NCI-H69 (cell line): Measurements from ENCODE around the gene TMEM259.

Experiments used
- DNase-seq: peaks from one replicate; lab custom pipeline; 2025; lab: John Stamatoyannopoulos, UW

Gene TMEM259

GRCh38 chr19:1055886-1056620, 35.1 kb upstream of the TMEM259 start:
- DNase-seq: no peak

GRCh38 chr19:1055028-1055425, 34.1 kb upstream of the TMEM259 start:
- no peak for DNase-seq

GRCh38 chr19:1054102-1055027, 33.4 kb upstream of the TMEM259 start:
- no peak for DNase-seq

GRCh38 chr19:1053176-1054101, 32.5 kb upstream of the TMEM259 start:
- DNase-seq: no peak

- peak; percentile 78 for DNase-seq
Measured at GRCh38 chr19:1052349-1052975, 31.5 kb upstream of the TMEM259 start.

- DNase-seq: no peak
Measured at GRCh38 chr19:1051791-1052190, 30.9 kb upstream of the TMEM259 start.

GRCh38 chr19:1050989-1051788, 30.3 kb upstream of the TMEM259 start:
- DNase-seq: no peak

GRCh38 chr19:1049800-1050199, 28.9 kb upstream of the TMEM259 start:
- DNase-seq: peak; percentile 38

- no peak for DNase-seq
Measured at GRCh38 chr19:1049106-1049505, 28.2 kb upstream of the TMEM259 start.

- DNase-seq: no peak
Measured at GRCh38 chr19:1047696-1048147, 26.8 kb upstream of the TMEM259 start.

GRCh38 chr19:1046836-1047695, 26.1 kb upstream of the TMEM259 start:
- no peak for DNase-seq

GRCh38 chr19:1046117-1046626, 25.2 kb upstream of the TMEM259 start:
- no peak for DNase-seq

GRCh38 chr19:1045247-1045603, 24.3 kb upstream of the TMEM259 start:
- peak; percentile 53 for DNase-seq

- no peak for DNase-seq
Measured at GRCh38 chr19:1042689-1043511, 22.0 kb upstream of the TMEM259 start.

- DNase-seq: peak; percentile 53
Measured at GRCh38 chr19:1041835-1042685, 21.1 kb upstream of the TMEM259 start.

GRCh38 chr19:1041272-1041834, 20.4 kb upstream of the TMEM259 start:
- DNase-seq: peak; percentile 53
